ENCODE measurements around the gene SLC19A1.
"Not testable (repeated sequence)": the region's sequence is repeated elsewhere in the genome, so short reads cannot be mapped to it uniquely, and the experiment has no call there.

Gene SLC19A1

DNA sequence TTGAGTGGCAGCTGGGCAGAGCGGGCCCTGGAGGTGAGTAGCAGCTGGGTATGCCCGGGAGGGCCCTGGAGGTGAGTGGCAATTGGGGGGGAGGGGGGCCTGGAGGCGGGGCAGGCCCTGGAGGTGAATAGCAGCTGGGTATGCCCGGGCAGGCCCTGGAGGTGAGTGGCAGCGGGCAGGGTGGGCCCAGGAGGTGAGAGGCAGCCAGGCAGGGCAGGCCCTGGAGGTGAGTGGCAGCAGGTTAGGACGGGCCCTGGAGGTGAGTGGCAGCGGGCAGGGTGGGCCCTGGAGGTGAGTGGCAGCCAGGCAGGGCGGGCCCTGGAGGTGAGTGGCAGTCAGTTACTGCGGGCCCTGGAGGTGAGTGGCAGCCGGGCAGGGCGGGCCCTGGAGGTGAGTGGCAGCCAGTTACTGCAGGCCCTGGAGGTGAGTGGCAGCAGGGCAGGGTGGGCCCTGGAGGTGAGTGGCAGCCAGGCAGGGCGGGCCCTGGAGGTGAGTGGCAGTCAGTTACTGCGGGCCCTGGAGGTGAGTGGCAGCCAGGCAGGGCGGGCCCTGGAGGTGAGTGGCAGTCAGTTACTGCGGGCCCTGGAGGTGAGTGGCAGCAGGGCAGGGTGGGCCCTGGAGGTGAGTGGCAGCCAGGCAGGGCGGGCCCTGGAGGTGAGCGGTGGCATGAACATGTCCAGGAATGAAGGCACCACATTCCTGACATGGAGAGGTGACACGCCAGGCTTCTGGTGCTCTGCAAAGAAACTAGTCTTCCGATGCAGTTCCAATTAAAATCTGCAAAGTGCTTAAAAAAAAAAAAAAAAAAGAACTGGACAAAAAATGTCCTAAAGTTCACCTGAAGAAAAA is 14.9 kb downstream of the SLC19A1 start:
- ATAC-seq; H3K4me1 Mint-ChIP-seq; H3K4me3 Mint-ChIP-seq; H3K9me3 Mint-ChIP-seq; DNase-seq (ENCODE audit: low spot score in 2 of 2): not testable (repeated sequence)
- Mint-ChIP-seq H3K36me3 (peaks cover 49% of the 10 kb centered on the region), H3K27ac (peak overlapping the region; percentile 40)

- Mint-ChIP-seq H3K9me3 (no peaks in the 10 kb centered on the region), H3K4me3 (no peak overlapping the region), H3K36me3 (peaks cover 57% of the 10 kb centered on the region), H3K27ac (no peak overlapping the region), H3K4me1 (no peaks in the 10 kb centered on the region)
- no peak for DNase-seq (ENCODE audit: low spot score in 2 of 2)
- no peak for ATAC-seq
Observed at GRCh38 chr21:45525910-45526306, 16.3 kb downstream of the SLC19A1 start.

GRCh38 chr21:45525153-45525909 is 16.9 kb downstream of the SLC19A1 start:
- Mint-ChIP-seq H3K4me1 (no peaks in the 10 kb centered on the region), H3K36me3 (peaks cover 63% of the 10 kb centered on the region), H3K4me3 (no peak overlapping the region)

GRCh38 chr21:45524756-45525152 is 17.5 kb downstream of the SLC19A1 start:
- peaks cover 5% of the 10 kb centered on the region for H3K9me3 Mint-ChIP-seq
- no peak overlapping the region for H3K4me3 Mint-ChIP-seq
- H3K4me1 Mint-ChIP-seq: no peaks in the 10 kb centered on the region
- H3K27ac Mint-ChIP-seq: no peak overlapping the region
- H3K36me3 Mint-ChIP-seq: peaks cover 69% of the 10 kb centered on the region
- no peak for ATAC-seq
- DNase-seq (ENCODE audit: low spot score in 2 of 2): no peak

More at GRCh38 chr21:45525153-45525909, 16.9 kb downstream of the SLC19A1 start:
- ATAC-seq (no peak), DNase-seq (ENCODE audit: low spot score in 2 of 2) (no peak)
- Mint-ChIP-seq H3K9me3 (no peaks in the 10 kb centered on the region), H3K27ac (no peak overlapping the region)

DNA sequence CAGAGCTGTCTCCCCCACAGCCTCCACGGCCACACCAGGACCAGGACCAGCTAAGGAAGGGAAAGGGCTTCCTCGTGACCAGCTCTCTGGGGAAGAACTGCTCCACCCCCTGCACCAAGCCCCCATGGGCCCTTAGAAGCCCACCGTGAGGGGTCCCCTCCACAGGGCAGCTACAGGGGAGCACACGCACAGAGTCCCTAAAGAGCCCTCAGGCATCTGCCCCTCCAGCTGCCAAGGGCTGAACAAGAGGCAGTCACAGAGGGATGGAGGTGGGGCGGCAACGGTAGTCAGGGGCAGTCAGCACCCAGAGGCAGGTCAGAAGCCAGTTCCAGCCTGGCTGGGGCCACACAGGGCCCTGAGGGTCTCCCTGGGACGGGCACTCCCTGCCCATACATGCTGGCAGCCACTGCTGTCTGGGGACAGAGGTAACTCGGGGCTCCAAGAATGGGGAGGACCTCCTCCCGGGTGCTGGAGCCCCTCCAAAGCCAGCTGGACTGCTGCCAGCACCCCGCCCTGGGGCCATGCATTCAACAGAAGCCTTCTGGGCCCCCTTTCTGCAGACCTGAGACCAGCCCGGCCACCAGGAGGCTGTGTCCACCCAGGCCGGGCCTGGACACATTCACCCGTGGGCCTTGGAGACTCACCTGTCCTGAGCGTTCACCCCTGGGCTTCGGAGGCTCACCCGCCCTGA is 18.7 kb downstream of the SLC19A1 start:
- Mint-ChIP-seq H3K9me3 (peaks cover 17% of the 10 kb centered on the region), H3K4me1 (peaks cover 4% of the 10 kb centered on the region), H3K4me3 (no peak overlapping the region), H3K27ac (peak overlapping the region; percentile 29), H3K36me3 (peaks cover 75% of the 10 kb centered on the region)
- ATAC-seq: peak; percentile 31
- DNase-seq (ENCODE audit: low spot score in 2 of 2): no peak

GRCh38 chr21:45522986-45523385 is 19.3 kb downstream of the SLC19A1 start:
- Mint-ChIP-seq H3K4me1 (peaks cover 9% of the 10 kb centered on the region), H3K9me3 (peaks cover 19% of the 10 kb centered on the region), H3K27ac (peak overlapping the region; percentile 29), H3K4me3 (no peak overlapping the region), H3K36me3 (peaks cover 75% of the 10 kb centered on the region)
- no peak for ATAC-seq
- no peak for DNase-seq (ENCODE audit: low spot score in 2 of 2)

GRCh38 chr21:45522381-45522780 is 19.9 kb downstream of the SLC19A1 start:
- H3K9me3 Mint-ChIP-seq: peaks cover 20% of the 10 kb centered on the region
- no peak overlapping the region for H3K27ac Mint-ChIP-seq

DNA sequence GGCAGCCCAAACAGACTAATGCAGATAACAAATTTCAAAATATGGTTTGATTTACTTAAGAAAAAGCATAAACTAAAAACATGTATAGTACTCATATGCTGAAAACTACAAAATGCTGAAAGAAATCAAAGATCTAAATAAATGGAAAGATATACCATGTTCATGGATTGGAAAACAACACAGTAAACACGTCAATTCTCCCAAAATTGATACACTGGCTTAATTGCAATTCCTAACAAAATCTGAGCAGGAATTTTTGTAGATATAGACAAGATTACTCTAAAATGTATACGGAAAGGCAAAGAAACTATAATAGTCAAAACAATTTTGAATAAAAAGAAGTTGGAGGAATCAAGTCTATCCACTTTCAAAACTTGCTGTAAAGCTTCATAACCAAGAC is 21.0 kb downstream of the SLC19A1 start:
- no peak for DNase-seq (ENCODE audit: low spot score in 2 of 2)
- Mint-ChIP-seq H3K27ac (no peak overlapping the region), H3K36me3 (peaks cover 64% of the 10 kb centered on the region), H3K9me3 (peaks cover 20% of the 10 kb centered on the region), H3K4me1 (peaks cover 18% of the 10 kb centered on the region), H3K4me3 (no peak overlapping the region)
- no peak for ATAC-seq

More at GRCh38 chr21:45522381-45522780, 19.9 kb downstream of the SLC19A1 start:
- ATAC-seq (no peak), DNase-seq (ENCODE audit: low spot score in 2 of 2) (no peak)
- H3K4me3 Mint-ChIP-seq: no peak overlapping the region
- peaks cover 75% of the 10 kb centered on the region for H3K36me3 Mint-ChIP-seq
- peaks cover 16% of the 10 kb centered on the region for H3K4me1 Mint-ChIP-seq

DNA sequence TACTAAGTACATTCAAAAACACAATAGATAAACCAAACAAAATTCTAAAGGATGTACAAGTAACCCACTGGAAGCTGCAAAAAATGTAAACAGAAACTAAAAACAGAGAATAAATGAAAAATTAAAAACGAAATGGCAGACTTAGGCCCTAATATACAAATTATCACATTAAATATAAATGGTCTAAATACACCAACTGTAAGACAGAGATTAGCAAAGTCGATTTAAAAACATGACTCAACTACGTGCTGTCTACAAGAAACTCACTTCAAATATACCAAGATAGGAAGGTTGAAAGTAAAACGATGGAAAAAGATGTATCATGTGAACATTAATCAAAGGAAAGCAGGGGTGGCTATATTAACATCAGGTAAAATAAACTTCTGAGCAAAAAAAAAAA is 23.1 kb downstream of the SLC19A1 start:
- no peak for DNase-seq (ENCODE audit: low spot score in 2 of 2)
- Mint-ChIP-seq H3K4me1 (peaks cover 18% of the 10 kb centered on the region), H3K9me3 (peaks cover 20% of the 10 kb centered on the region), H3K27ac (no peak overlapping the region), H3K4me3 (no peak overlapping the region), H3K36me3 (peaks cover 63% of the 10 kb centered on the region)
- ATAC-seq: no peak

GRCh38 chr21:45518742-45519141 is 23.5 kb downstream of the SLC19A1 start:
- H3K9me3 Mint-ChIP-seq: peaks cover 20% of the 10 kb centered on the region
- no peak overlapping the region for H3K4me3 Mint-ChIP-seq
- peaks cover 64% of the 10 kb centered on the region for H3K36me3 Mint-ChIP-seq
- H3K27ac Mint-ChIP-seq: peak overlapping the region; percentile 18
- H3K4me1 Mint-ChIP-seq: peaks cover 18% of the 10 kb centered on the region
- DNase-seq (ENCODE audit: low spot score in 2 of 2) (no peak), ATAC-seq (no peak)

DNA sequence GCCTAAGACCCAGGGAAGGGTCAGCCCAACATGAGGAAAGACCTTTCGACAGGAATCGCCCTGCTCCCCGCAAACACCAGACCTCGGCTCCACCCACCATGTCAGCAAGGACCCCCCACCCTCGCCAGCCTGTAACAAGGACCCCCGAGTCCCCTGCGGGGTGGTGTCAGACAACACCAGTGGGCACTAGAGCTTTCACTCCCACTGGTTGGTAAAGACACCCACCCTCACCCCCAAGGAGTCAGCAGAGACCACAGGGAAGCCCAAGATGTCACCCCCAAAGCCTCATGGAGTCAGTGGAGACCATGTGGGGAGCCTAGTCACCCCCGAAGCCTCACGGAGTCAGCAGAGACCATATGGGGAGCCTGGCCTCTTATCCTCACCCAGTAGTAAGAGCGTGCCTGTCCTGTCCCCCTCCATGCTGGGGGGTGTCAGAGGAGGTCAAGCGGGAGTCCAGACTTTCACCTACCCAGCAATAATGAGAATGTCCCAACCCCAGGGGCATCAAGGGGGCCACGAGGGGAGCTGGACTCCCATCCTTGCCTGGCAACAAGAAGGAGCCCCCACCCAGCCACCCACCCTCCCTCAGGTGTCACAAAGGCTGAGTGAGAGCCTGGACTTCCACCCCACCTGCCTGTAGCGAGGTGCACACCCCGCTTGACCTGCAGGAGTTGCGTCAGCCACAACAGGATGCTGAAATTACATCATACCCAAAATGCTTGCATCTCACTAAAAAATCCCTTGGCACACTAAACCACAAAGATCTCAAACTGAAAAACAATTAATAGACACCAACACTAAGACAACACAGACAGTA is 24.8 kb downstream of the SLC19A1 start:
- Mint-ChIP-seq H3K36me3 (peaks cover 58% of the 10 kb centered on the region), H3K9me3 (peaks cover 20% of the 10 kb centered on the region), H3K27ac (peak overlapping the region; percentile 58), H3K4me3 (peak overlapping the region; percentile 45), H3K4me1 (peaks cover 18% of the 10 kb centered on the region)
- no peak for DNase-seq (ENCODE audit: low spot score in 2 of 2)
- peak; percentile 68 for ATAC-seq

GRCh38 chr21:45516671-45517151 is 25.5 kb downstream of the SLC19A1 start:
- H3K4me3 Mint-ChIP-seq: no peak overlapping the region
- peaks cover 20% of the 10 kb centered on the region for H3K9me3 Mint-ChIP-seq
- H3K36me3 Mint-ChIP-seq: peaks cover 52% of the 10 kb centered on the region
- DNase-seq (ENCODE audit: low spot score in 2 of 2) (no peak), ATAC-seq (no peak)
- H3K27ac Mint-ChIP-seq: peak overlapping the region; percentile 58
- peaks cover 18% of the 10 kb centered on the region for H3K4me1 Mint-ChIP-seq

DNA sequence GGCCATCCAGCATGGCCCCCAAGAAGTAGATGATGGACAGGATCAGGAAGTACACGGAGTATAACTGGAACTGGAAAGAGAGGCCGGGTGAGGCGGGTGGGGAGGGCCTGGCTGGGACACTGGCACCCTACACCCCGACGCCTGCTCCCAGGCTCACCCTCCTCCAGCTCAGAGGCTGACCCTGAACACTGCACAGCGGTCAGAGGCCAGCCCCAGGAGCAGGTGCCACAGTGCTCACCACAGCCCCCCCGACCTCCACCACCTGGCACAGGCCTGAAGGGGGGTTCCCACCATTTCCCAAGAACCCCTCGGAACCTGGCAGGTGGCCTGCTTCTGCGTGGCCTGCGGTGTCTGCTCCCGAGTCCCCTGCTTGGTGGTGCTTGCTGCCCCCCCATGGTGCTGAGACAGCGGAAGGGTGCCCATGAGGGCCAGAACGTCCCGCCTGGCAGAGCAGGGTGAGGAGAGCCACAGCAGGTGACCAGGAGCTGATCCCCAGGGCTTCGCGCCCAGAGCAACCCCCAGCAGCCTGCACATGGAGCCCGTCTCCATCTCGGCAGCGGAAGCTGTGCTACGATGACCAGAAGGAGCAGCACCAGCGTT is 26.1 kb downstream of the SLC19A1 start:
- Mint-ChIP-seq H3K4me1 (peaks cover 18% of the 10 kb centered on the region), H3K36me3 (peaks cover 49% of the 10 kb centered on the region), H3K4me3 (no peak overlapping the region), H3K9me3 (peaks cover 20% of the 10 kb centered on the region), H3K27ac (no peak overlapping the region)
- DNase-seq (ENCODE audit: low spot score in 2 of 2) (no peak), ATAC-seq (no peak)
